ENCODE data around the gene GP1BB. TPM values are rescaled to one million over a fixed set of nuclear protein-coding genes. Genes with fewer than 3 reads are reported as not detected.

Gene GP1BB
- total RNA-seq, 1 donor from 2014 or later: not detected

GRCh38 chr22:19700790-19701419 is 22.4 kb upstream of the GP1BB start:
- TF ChIP-seq CTCF (IDR thresholded peaks at IDR 0.05; ENCODE audit: insufficient read depth, low read length, severe bottlenecking): no peak
- Histone ChIP-seq H3K27me3 (ENCODE audit: control insufficient read depth, insufficient read depth, low read length) (no peaks in the 10 kb centered on the region), H3K4me3 (ENCODE audit: low read depth, low read length) (no peak overlapping the region), H3K36me3 (ENCODE audit: control insufficient read depth, insufficient read depth, low read length) (no peaks in the 10 kb centered on the region)
- DNase-seq (ENCODE audit: low read depth): no peak
- FAIRE-seq: no peak

- no peak for TF ChIP-seq CTCF (IDR thresholded peaks at IDR 0.05; ENCODE audit: insufficient read depth, low read length, severe bottlenecking)
- no peak for FAIRE-seq
- no peak for DNase-seq (ENCODE audit: low read depth)
These were observed 21.8 kb upstream of the GP1BB start for GRCh38 chr22:19701420-19702145.

GRCh38 chr22:19703869-19704268 is 19.5 kb upstream of the GP1BB start:
- FAIRE-seq: no peak

More at GRCh38 chr22:19701420-19702145, 21.8 kb upstream of the GP1BB start:
- H3K36me3 ChIP-seq (ENCODE audit: control insufficient read depth, insufficient read depth, low read length): no peaks in the 10 kb centered on the region
- no peak overlapping the region for H3K4me3 ChIP-seq (ENCODE audit: low read depth, low read length)
- H3K27me3 ChIP-seq (ENCODE audit: control insufficient read depth, insufficient read depth, low read length): no peaks in the 10 kb centered on the region

GRCh38 chr22:19704355-19705015 is 18.9 kb upstream of the GP1BB start:
- no peak for TF ChIP-seq CTCF (IDR thresholded peaks at IDR 0.05; ENCODE audit: insufficient read depth, low read length, severe bottlenecking)
- Histone ChIP-seq H3K27me3 (ENCODE audit: control insufficient read depth, insufficient read depth, low read length) (no peaks in the 10 kb centered on the region), H3K36me3 (ENCODE audit: control insufficient read depth, insufficient read depth, low read length) (no peaks in the 10 kb centered on the region), H3K4me3 (ENCODE audit: low read depth, low read length) (no peak overlapping the region)
- DNase-seq (ENCODE audit: low read depth) (no peak), FAIRE-seq (peak; percentile 40)

More at GRCh38 chr22:19703869-19704268, 19.5 kb upstream of the GP1BB start:
- TF ChIP-seq CTCF (IDR thresholded peaks at IDR 0.05; ENCODE audit: insufficient read depth, low read length, severe bottlenecking): no peak
- Histone ChIP-seq H3K4me3 (ENCODE audit: low read depth, low read length) (no peak overlapping the region), H3K27me3 (ENCODE audit: control insufficient read depth, insufficient read depth, low read length) (no peaks in the 10 kb centered on the region), H3K36me3 (ENCODE audit: control insufficient read depth, insufficient read depth, low read length) (no peaks in the 10 kb centered on the region)
- DNase-seq (ENCODE audit: low read depth): no peak

GRCh38 chr22:19705181-19705934 is 18.0 kb upstream of the GP1BB start:
- FAIRE-seq: no peak
- H3K4me3 ChIP-seq (ENCODE audit: low read depth, low read length): no peak overlapping the region
- no peak for TF ChIP-seq CTCF (IDR thresholded peaks at IDR 0.05; ENCODE audit: insufficient read depth, low read length, severe bottlenecking)
- DNase-seq (ENCODE audit: low read depth): no peak
- H3K36me3 ChIP-seq (ENCODE audit: control insufficient read depth, insufficient read depth, low read length): no peaks in the 10 kb centered on the region
- H3K27me3 ChIP-seq (ENCODE audit: control insufficient read depth, insufficient read depth, low read length): no peaks in the 10 kb centered on the region

Data from bronchial epithelial cell (primary cell).